AG08396 (cell line): ENCODE results near the gene MLC1.
A peak's percentile ranks its signal among the peaks of the same experiment; 100 is the strongest.

ENCODE experiments used
- DNase-seq: peaks from one replicate; pipeline ENCODE4 v3.0.0; 2012; ENCODE audit warnings: low spot score, mixed read lengths

Gene MLC1

DNA sequence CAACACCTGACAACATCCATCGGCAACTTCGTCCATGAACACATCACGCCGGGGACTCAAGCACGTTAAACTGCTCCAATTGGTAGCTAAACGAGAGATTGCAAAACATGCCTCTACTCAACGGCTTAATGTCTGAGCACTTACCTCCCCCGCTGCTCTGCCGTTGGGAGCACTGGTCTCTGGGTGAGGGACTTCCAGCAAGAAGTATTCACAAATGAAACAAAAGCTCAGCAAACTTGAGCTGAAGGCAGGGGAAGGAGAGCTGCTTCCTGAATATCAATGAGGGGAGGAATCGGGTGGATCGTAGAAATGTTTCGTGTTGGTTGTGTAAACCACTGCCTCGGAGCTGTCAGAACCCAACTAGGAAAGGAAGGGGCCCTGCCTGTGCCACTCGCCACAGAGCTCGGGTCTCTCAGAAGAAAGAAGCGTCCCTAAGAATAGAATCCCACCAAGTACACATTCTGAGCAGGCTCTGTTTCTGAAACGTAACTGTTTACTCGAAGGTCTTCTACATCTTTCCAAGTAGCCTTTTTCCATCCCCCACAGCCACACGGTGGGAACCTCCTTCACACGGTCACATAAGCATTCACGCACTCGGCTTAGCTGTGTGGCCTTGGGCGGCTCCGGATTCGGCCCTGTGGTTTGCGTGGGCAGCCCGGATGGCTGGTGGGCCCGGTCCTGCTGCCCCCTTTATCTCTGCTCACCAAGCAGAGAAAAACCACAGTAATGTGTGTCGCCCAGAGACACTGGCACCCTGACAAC is at the start of gene MLC1:
Gene MLC1, minus strand, starts transcription at position 216 of the 762 bp plus-strand sequence. CDS start 524 bp downstream, outside the sequence.
- DNase-seq: no peak

DNA sequence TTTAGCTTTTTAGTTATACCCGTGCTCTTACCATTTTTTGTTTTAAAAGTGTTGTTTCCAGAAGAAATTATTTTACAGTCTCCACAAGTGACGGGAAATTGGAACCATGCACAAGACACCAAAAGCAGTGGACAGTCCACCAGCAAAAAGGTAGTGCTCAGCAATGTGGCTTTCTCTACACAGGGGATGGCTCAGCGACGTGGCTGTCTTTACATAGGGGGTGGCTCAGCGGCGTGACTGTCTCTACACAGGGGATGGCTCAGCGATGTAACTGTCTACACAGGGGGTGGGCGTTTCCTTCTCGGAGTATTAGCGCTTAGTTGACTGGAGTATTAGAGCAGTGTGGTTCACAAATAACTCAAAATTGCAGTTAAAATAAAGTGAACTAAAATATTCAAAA is 49.3 kb upstream of the MLC1 start:
- DNase-seq: no peak

DNA sequence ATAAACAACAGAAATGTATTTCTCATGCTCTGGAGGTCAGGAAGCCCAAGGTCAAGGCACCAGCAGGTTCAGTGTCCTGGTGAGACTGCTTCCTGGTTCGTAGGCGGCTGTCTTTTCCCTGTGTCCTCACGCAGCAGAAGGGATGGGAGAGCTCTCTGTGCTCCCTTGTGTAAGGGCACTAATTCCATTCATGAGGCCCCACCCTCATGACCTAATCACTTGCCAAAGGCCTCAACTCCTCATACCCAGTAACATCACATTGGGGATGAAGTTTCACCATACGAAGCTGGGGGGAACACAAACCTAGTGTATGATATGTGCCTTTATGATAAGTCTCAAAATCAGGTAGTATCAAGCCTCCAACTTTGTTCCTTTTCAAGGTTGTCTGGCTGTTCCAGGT is 46.7 kb upstream of the MLC1 start:
- DNase-seq: no peak

DNA sequence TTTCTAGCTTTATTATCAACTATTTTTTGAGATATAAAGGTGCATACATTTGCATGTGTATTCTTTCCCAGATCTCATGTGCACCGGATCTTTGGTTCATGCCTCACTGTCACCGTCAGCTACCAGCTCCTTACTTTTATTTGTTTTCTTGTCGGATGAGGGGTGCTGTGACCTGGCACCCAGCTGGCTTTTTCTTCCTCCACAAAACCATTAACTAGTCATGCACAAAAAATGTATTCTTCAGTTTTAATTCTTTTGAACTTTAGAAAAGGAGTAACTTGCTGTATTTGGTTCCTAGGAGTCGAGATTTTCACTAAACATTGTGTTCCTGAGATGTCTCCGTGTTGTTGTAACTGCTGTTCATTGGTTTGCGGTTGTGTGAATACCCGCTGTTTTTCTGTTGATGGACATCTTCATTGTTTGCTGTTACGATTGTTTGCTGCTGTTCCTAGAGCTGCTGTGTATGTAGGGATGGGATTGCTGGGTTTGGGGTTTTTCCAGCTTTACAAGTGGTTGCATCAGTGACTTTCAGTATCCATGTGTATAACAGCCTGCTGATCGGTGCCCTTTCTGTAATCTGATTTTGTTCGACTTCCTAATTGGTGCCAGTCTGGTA is 44.0 kb upstream of the MLC1 start:
- DNase-seq: no peak

DNA sequence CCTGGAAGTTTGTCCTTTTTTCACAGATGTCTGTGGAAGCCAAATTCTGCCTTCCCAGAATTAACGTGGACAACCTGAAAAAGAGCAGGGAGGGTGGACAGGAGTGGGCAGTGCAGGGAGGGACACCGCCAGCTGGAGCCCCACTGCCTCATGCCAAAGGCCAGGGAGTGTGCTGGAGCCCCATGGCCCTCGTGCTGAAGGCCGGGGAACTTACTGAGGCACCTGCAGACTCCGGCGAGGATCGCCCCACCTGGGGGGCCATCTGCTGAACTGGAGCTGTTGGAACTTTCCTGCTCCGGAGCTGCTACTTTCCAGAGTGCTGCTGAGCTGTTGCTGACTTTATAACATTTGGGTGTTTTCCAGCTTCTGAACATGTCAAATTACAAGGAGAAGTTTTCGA is 39.8 kb upstream of the MLC1 start:
- DNase-seq: no peak

DNA sequence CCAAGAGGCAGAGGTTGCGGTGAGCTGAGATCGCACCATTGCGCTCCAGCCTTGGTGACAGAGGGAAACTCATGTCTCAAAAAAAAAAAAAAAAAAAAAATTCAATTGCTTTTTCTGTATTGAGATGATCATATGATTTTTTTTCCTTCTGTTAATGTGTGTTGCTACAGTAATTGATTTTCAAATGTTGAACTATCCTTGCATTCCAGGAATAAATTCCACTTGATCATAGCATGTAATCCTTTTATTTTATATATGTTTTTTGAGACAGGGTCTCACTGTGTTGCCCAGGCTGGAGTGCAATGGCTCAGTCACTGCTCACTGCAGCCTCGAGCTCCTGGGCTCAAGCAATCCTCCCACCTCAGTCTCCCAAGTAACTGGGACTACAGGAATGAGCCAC is 37.9 kb upstream of the MLC1 start:
- DNase-seq: no peak

DNA sequence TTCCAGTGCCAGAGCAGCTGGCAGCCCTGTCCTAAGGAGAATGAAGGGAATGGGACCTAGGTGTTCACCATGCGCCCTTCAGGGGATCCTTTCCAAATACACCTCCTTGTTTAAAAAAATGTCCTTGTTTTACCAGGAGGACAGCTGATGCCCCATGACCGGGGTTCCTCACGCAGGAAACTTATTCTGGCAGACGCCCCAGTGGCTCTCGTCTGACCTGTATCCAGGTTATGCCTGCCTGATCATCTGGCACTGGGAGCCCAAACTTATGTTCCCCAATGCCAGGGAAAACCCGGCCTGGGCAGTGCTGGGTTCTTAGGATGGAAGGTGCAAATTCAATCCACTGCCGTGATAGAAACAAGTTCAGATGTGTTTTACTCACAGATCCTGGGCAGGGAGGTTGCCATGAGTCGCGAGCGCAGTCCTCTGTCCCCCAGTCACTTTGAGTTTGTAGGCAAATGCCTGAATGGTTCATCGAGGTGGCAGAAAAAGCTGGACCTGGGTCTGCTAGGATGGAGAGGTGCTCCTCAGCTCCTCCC is 36.0 kb upstream of the MLC1 start:
- DNase-seq: no peak

DNA sequence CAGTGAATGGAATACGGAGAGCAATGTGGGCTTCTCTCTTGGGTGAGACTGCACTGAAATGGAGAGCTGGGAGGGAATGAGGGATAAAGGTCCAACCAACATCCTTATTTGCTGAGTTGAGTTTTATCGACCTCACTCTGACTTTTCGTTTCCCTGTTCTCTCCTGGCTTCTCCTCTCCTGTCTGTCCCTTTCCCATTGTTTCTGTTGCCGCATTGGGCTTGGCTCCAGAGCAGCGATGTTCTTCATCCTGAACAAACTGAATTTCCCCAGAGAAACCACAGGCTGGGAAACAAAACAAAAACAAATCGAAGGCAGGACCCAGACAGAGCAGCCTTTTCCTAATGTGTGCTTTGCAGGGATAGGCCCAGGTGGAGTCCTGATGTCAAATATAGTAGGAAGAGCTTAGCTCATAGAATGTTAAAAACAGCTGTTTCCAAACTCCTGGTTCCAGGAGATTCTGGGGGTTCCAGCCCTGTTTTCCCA is 34.6 kb upstream of the MLC1 start:
- DNase-seq: no peak

DNA sequence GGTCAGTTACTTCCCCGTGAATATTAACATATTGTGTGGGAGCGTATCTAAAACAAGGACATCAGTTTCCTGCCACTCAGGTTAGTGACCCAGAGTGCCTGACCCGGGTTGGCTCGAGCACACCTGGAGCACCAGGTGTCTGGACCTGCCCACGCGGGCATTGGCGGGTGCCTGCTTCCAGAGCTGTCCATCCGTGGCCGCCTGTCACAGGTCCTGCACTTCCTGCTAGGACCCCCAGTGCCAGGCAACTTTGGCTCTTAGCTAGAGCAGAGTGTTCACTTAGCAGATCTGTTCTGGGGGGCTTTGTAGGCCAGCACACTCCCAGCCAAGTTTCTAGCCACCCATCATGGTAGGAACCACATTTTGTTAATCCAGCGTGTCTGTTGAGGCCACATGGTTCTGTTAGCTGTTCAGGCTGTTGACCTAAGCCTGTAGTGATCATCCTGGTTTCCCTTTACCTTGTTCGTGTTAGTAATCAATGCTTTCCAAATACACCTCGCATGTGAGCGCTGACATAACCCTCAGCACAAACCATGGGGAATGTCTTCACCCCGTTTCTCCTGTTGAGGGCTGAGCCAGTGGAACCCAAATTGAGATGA is 34.0 kb upstream of the MLC1 start:
- DNase-seq: no peak

DNA sequence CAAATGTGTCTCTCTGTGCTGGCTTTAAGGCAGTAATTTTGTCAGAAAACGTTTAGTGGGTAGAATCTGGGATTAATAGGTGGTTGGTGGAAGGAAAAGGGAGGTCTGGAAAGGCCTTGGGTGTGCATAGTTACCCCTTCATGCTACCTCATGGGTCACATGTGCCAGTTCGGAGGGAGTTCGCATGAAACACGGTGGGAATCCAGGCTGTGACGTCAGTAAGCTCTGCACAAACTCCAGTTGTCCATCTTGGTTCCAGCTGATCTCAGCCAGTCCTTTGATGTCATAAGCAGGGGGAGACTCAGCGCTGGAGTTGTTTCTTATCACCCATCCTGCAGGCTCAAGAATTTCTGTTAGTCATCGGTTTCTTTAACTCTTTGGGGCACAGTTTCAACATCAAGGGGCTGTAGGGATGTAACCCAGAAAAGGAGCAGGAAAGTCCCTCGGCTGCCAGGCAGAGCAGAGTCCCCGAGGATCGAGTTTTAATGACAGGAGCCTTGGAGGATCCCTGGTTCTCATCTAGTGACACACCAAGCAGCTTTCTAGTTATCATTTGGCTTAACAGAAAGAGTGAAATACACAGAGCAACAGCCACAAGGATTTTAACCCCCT is 33.4 kb upstream of the MLC1 start:
- peak; percentile 73 for DNase-seq

DNA sequence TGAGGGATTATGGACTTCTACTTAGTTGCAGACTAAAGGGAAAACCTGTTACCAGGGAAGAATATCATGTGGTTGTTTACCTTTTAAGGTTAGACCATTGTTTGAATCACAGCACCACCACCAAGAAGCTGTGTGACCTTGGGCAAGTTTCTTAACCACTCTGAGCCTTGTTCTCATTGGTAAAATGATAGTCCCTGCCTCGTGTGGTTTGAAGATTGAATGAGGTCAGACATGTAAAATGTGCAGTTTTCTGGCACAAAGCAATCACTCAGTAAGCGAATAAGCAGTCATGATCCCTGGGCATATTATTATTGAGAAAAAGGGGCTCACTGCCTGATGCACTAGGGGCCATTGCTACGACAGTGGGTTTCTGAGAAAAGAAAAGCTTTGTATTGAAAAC is 32.9 kb upstream of the MLC1 start:
- DNase-seq: no peak

DNA sequence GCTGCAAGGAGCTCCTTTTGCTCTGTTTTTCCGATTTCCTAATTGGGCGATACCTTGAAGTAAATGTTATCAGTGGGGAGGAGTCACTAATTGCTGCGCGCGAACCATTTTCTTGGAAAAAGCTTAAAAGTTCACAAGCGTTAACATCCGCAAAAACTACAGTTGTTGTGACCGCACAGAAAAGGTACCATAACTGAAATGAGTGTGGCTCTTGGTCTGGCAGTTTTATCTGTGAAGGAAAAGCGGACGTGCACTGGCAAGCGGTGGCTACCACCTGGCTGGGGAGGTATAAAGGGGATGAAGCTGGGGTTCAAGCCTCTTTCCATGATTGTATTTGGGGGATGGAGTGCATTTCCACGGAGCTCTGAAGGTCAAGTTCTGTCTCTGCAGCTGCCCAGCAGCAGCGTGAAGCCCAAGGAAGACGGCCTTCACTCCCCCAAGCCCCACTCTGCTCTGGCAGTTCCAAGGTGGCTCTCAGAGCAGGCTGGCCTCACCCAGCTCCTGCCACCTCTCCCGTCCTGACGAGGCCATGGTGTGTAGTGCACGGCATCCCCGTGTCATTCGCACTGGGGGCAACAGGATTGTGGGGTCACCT is 32.0 kb upstream of the MLC1 start:
- DNase-seq: no peak

DNA sequence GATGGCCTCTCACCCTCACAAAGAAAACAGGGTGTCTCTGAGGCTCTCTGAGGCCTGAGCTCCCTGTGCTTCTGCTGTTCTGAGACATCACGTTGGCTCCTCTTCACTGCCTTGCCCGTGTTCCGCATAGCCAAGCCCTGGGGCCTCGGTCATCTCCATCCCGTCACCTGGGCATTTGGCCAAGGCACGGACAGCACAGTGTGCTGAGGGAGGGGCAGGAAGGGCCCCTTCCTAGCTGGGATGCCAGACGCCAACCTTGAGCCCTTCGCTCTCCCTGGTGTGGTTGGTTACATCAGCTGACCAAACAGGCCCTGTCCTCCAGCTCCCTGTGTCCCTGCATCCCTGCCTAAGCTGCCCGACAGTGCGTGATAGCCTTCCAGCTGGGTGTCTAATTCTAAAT is 30.5 kb upstream of the MLC1 start:
- DNase-seq: no peak

DNA sequence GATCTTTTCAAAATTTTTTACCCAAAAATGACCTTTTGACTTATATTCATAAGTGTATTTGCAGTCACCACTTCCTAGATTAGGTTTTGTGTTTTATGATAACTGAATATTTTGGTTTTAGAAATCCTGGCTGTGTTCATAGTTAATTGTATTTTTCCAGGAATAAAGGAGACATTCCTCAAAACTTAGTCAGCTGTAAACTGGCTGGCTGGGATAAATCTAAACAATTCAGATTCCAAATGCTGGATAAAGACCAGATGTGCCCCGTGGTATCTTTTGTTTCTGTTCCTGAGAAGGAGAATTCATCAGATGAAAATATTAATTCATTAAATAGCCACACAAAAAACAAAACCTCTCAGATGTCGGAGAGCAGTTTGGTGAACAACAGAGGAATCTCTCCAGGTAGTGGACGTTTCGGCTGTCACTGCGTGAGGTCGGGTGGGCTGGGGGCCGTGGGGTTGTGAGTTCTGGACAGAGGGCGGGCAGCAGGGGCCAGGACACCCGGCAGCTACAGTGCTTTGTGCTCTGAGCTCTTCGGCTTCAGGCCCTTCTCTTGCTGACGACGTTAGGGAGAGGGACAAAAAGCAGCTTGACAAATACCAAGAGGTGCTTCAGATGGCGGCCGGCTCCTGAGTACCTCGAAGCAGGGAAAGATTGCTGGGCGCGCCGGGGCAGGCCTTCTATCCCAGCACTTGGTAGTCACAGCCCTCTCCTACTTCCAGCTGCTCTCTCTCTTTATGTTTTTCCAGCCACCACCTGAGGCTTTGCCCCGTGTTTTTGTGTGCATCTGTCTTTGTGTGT is 29.2 kb upstream of the MLC1 start:
- peak; percentile 60 for DNase-seq

DNA sequence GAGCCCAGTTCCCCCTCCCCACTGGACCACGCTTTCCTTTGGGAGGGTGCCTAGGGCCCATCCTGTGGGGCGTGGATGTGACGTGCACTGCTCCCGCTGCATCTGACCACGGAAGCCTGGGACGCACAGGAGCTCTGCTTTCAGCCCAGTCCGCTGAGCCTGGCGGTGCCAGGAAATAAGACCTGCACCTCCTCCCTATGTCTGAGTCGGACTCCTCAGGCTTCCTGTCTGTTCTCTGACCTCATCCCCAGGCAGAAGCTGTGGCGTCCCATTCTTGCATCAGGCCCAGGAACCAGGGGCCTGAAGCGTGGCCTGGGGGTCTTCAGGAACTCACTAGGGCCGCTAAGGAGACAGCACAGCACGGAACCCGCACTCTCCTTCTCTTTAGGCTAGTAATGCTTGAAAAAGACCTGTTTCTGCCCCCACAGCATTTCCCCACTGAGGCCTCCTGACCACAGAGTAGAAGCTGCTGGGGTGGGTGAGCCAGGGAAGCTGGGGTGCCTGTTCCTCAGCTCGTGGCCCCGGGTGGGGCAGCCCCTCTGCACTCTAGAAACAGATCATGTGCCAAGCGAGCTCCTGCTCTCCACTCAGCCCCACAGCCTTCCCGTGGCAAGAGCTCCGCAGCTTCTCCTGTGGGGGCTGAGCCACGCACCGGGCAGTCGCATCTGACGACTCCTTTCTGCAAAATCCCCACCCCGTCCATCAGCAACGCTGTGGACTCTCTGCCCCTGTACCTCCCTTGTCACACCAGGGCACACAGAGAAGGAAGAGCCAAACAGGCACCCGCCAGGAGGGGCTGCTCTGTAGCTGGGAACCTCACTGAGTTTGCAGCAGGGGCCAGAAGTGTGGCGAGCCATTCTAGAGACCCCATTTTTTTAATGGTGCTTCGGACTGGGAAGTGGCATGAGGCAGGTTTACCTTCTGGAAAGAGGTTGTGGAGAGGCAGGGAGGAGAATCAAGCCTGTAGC is 27.2 kb upstream of the MLC1 start:
- DNase-seq: peak; percentile 46

DNA sequence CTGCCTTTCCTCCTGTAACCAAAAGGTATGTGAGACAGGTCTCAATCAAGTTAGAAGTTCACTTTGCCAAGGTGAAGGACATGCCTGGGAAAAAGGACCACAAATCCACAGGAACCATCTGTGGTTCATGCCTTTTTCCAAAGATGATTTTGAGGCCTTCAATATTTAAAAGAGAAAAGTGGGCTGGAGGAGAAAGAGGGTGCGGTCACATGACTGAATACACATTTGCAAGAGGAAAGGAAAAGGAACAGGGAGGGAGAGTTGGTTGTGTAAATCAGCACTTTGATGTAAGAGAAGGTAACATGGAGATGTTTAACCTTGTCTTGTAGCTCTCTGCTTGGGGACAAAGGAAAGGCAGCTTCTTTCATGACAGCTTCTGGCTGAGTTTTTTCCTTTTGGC is 25.8 kb upstream of the MLC1 start:
- no peak for DNase-seq

DNA sequence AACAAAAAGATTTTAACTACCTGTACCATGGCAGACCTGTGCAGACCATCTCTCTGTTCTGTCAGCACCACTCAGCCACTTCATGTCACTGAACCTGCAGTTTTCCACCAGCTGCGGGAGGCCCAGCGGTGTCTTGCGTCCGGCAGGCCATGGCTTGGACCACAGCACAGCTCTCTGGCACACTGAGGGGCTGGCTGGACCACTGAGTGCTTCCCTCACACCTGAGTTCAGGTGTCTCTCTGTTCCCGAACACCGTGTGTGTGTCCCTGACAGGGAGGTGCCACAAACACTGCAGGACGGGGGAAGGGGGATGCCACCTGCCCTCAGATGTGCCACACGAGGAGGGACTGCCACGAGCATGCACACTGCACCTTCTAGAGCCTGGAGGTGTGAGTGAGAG is 22.3 kb upstream of the MLC1 start:
- DNase-seq: no peak

DNA sequence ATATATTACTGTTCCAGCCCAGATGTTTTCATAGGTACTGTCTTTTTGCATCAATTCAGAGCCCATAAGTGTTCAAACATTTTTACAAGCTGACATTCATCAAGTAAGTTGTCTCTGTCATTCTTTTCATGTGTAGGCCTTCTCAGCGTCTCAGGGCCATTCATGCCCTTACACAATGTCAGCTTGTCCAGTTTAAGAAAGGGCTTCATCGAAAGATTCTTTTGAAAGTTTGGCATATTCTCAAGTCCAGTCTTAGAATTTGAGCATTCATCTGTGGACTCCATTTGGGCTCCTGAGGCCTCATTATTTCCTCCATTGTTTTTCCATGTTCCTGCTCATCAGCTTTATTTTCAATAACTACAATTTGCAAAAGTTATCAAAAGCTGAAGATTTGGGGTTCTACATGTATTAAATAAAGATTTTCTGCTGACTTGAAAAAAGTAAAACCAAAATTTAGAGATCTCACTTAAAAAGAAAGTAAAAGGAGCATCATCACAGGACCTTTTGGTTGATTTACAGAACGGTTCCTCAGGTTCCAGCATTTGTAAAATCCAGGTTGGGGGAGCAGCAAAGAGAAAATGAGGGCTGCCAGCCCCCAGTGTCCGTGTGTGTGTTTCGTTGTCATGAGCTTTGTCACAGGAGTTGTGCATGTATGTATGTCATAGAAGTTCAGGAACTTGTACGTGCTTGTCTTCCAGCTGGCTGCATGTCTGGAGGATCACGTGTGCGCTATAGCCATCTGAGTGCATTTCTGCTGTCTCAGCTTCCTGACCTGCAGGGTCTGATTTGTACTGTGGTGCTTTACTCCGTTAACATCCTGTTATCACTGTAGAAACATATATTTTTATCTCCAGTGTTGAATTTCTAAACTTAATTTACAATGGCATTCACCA is 20.2 kb upstream of the MLC1 start:
- DNase-seq: no peak

DNA sequence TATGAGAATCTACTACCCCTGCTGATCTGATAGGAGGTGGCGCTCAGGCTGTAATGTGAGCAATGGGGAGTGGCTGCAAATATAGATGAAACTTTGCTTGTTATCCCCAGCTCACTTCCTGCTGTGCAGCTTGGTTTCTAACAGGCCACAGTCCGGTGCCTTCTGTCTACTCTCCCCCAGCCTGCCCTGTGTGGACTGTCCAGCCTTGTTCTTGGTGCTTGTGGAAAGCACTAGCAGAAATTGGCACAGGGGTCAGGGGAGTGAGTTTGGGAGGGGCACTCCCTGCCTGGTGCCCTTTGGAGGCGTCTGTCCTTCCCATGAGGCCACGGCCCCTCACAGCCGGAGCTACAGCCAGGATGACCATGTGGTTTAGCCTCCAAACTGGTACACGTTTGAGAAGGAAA is 18.9 kb upstream of the MLC1 start:
- no peak for DNase-seq
